GM03348 (cell line): Measurements from ENCODE around the gene GZMM.
A peak's percentile ranks its signal among the peaks of the same experiment; 100 is the strongest.

Experiments used
- DNase-seq: peaks from one replicate; pipeline ENCODE4 v3.0.0; 2012; ENCODE audit warnings: low spot score

The GZMM gene

DNA sequence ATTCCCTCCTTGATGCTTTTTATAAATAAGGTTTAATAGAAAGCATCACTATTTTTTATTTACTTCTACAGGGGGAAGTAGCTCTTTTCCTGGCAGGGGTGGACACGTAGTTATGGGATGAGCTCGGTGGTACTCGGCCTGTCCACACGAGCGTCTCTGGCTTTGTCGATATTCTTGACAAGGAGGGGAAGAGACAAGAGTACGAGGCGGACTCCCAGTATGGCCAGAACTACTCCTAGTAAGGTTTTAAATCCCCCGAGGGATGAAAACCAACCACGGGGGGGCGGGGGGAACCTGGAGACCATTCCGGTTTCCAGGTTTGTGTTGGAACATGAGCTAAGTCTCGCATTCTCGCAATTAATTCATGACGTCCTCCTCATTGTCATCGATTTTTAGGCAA lies 23.0 kb downstream of the GZMM start:
- DNase-seq, result no peak

DNA sequence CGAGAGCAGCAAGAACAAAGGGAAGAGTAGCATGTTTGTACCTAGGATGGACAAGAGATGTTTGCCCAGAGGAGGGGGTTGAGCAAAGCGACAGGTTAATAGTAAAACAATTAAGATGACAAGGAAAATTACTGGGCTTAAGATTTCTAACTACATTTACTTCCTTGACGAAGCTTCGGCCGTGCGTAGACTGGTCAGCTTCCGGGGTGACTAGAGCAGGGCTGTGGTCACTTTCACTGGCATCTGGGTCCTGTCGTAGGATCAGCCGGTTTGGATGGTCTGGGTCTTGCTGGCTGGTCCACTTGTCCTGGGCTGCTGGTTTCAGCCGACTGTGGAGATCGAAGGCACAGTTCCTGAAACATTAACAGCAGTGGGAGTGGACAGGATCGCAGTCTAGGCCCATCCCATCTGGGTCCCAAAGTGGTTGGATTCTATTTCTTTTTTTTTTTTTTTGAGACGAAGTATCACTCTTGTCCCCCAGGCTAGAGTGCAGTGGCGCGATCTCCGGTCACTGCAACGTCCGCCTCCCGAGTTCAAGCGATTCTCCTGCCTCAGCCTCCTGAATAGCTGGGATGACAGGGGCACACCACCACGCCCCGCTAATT lies 23.5 kb downstream of the GZMM start:
- no peak for DNase-seq

DNA sequence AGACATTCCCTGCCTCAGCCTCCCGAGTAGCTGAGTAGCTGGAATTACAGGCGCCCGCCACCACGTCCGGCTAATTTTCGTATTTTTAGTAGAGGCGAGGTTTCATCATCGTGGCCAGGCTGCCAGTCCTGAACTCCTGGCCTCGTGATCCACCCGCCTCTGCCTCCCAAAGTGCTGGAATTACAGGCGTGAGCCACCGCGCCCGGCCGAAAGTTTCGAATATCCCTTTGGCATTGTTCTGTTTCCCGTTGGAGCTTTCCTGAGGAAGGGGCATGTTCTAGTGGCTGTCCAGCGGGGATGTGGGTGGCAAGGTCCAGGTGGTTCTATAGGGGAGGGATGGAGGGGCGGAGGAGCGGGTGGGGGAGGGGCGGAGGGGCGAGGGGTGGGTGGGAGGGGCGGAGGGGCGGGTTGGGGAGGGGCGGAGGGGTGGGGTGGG lies 26.4 kb downstream of the GZMM start:
- DNase-seq, result no peak

DNA sequence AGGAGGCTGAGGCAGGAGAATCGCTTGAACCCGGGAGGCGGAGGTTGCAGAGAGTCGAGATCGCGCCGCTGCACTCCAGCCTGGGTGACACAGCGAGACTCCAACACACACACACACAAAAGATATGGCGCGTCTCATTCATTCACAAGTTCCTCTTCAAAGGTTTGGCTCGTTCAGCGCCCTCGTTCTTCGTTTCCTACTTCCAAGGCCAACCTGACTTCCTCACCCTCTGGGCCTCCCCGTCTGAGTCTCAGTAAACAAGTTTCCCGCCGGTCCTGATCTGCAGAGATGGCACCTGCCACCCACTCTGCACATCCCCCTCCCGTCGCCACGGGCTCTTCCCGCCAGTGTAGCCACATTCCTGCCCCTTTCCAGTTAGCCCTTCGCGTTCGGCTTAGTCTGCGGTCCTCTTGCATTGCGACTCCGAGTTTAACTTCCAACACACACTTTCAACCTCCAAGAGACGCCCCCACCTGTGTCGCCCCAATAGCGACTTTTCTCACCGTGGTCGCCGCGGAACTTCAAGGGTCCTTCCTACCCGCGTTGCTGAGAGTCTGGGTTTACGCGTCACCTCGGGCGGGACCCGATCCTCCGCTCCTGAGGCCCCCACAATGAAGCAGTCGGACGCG lies 27.2 kb downstream of the GZMM start:
- no peak for DNase-seq

DNA sequence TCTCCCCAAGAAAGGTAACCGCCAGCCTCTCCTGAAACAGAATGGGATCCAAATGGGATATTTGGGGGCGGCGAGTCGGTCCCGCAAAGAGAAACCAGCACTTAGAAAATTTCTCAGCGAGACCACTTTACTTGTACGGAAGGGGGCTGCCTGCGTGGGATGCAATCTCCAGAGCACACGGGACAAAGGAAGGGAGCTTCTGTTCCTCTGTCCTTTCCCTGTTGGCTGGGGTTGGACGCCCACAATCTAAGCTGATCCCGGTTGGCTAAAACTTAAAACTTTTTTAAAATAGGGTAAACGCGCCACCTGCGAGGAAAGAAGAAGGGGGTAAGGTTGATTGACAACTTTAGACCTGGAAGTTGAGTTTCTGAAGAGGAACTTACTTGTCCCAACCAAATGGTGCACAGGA lies 27.7 kb downstream of the GZMM start:
- peak; percentile 45 for DNase-seq

DNA sequence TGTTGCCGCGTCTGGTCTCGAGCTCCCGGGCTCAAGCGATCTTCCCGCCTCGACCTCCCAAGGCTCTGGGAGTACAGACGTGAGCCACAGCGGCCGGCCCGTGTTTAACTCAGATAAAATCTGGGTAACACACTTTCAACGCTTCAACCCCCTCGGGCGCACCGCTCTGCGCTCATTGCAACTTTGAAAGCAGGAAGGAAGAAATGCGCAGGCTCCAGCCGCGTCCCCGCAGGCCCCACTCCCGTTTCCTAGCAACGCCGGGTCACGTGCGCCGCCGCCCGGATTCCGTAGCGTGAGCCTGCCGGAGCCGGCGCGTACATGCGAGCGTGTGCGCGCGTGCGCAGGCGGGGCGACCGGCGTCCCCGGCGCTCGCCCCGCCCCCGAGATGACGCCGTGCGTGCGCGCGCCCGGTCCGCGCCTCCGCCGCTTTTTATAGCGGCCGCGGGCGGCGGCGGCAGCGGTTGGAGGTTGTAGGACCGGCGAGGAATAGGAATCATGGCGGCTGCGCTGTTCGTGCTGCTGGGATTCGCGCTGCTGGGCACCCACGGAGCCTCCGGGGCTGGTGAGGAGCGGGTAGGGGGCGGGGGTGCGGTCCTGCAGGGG lies 28.4 kb downstream of the GZMM start, which contains the start of gene BSG:
BSG (plus strand) TSS at position 457 of the 603 bp plus-strand sequence; CDS start at position 496, 39 bp downstream.
- DNase-seq, result peak; percentile 100

DNA sequence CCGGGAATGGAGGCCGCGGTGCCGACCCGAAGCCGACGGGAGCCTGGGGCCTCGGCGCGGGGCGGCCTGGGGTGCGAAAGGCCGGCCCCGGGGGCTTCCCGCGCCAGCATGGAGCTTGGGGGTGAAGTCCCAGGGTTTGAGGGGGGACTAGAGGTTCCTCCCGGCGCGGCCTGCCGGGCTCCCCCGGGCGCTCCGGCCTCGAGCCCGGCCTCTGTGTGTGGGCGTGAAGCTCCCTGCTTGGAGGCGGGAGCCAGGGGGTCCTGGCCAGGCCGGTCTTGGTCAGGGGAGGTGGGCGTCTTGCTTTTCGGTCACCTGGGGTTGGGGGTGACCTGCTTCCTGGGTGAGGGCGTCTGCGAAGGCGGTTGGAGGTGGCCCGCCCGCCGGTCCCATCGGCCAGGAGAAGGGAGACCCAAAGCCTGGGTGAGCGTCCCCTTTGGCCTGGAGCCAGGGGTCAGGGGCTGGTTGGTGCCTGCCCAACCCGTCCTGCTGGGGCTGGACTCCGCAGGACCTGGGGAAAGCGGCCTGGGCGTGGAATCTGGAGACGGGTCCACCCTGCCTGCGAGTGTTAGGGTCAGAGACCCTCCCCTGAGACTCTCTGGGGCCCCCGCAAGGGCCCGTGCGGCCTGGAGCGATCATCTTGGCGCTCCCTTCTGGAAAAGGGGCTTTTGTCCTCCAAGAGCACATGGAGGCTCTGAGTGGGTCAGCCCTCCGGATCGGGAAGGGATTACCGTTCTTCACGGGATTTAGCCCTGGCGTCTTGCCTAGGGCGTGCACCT lies 29.1 kb downstream of the GZMM start:
- DNase-seq, result peak; percentile 83

DNA sequence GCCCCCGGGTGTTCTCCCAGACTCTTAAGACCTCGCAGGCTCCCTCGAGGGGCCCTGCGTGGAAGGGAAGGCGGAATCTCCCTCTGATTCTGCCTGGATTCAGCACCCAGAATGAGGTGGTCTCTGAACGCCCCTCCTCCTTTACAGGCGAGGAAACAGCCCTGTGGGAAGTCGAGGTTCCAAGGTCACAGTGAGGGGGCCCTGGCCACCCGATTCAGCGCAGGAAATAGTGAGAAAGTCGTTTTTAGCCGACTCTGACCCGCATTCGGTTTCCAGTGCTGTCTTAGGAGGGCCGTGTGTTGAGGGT lies 29.6 kb downstream of the GZMM start:
- DNase-seq, result no peak

DNA sequence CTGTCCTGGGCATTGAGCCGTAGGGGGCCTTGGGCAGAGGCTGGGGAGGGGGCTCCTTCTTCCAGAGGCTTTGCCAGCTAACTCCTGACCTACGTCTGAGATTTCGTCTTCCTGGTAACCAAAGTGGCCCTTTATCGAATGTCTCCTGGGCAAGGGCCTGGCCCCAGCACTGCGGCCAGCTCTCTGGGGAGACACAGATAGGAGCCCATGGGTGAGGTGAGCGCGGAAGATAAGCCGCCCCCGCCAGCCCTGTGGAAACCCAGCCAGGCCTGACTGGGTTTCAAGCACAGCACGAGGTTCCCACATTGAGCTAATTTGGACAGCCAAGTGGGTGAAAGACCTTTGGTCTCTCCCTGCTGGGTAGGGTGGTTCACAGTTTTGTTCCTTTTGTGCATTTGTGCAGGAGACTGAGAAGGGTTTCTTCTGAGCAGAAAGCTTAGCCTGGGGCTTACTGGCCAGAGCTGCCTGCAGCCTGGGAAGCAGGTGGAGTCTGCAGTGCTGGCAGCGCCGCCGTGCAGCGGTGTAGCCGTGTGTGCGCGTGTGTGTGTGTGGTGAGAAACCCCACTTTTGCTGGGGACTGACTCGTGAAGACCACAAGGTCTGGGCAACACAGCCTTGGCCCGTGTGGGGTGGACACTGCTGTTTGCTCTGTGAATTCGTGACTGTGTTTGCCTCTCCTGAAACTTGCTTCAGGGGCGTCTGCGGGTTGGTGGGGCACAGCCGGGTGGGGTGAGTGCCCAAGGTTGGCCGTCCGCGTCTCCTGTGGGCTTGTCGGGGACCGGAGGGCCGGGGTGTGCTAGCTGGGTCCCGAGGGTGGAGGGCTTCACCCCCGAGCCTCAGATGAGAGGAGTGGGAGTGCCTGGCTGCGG lies 31.0 kb downstream of the GZMM start:
- DNase-seq, result peak; percentile 47

DNA sequence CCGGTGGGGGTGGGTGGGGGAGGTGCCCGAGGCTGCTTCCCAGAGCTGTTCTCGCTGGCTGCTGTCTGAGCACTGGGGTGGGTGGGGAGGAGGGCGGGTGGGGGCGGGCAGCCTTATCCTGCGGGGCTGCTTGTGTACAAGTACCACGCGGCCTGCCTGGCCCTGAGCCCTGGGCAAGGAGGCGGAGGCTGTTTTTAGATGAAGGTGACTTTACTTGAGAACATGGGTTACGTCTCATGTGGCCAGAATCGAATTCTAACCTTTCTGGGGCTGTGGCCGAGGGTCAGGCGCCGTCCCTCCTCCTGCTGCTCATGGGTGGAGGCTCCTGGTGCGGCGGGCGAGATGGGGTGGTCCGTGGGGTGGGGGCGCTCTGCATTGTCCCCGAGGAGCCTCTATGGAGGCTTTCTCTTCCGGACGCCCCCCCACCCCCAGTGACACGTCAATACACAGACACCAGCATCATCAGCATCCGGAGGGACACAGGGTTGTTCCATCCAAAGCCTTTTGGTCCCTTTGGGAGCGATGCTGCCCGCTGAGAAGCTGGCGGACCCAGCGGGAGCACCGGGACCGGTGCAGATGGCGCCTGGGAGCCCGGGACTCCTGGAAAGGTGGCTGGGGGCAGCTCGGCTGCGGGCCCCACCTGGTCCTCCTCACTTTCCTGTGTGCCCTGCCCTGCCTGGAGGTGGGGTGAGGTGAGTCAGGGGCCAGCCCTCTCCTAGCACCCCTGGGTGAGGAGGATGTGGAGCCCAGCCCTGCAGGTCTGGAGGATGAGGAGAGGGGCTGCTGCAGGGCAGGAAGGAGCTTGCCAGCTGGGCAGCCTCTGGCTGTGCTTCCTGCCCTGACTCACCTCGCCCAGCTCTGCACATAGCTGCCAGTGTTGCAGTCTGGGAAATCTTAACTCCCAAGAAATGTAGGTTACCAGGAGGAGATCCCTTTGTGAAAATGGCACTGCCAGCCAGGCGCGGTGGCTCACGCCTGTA lies 32.0 kb downstream of the GZMM start:
- DNase-seq, result peak; percentile 52

DNA sequence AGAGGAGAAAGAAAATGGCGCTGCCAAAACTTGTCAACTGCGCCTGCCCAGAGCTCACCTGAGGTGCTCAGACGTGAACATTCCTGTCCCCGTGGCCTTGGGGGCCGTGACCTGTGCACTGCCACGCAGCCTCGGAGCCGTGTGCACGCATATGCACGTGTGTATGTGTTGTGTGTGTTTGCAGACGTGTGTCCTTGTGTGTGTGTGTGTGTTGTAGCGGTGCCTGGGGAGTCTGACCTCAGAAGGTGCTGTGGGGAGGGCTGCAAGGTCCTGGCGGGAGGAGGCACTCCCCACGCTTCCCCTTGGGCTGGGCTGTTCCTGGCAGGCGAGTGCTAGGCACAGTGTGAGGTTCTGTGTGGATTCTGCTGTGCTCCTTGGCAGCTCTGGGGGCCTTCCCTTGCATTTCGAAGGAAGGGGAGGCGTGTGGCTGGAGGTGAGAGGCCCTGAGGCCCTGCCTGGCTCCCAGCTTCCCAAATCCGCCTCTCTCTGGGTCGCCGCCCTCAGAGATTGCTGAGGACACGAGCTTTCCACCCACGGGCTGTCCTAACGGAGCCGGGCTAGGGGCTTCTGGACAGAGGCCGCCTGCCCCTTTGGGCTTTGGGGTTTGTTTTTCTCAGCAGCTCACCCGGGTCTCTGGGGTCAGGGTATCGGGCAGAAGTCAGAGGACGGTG lies 33.0 kb downstream of the GZMM start:
- no peak for DNase-seq

DNA sequence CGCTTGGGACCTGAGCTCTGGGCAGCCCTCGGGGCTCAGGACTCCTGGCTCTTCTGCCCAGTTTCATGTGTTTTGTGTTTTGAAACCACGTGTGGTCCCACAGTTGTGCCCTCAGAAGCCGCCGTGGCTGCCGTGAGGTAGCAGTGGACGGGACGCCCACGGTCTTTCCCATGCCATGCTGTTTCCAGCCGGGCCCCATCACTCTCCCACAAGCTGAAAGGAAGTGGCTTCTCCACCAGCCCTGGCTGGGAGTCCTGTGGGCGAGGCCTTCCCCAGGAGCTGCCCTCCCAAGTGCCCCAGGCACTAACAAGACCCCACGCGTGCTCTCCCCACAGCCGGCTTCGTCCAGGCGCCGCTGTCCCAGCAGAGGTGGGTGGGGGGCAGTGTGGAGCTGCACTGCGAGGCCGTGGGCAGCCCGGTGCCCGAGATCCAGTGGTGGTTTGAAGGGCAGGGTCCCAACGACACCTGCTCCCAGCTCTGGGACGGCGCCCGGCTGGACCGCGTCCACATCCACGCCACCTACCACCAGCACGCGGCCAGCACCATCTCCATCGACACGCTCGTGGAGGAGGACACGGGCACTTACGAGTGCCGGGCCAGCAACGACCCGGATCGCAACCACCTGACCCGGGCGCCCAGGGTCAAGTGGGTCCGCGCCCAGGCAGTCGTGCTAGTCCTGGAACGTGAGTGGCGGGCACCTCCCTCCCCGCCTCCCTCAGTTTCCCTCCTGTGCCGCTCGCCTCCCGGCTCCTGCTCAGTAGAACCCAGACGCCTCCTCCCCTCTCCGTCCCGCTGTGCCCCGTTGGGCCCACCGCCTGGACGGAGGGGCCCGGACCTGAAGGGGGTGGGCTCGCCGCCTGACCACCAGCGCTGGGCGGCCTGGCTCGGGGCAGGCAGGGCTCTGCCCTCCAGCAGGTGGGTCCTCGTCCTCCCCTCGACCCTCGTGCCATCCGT lies 33.9 kb downstream of the GZMM start:
- no peak for DNase-seq

DNA sequence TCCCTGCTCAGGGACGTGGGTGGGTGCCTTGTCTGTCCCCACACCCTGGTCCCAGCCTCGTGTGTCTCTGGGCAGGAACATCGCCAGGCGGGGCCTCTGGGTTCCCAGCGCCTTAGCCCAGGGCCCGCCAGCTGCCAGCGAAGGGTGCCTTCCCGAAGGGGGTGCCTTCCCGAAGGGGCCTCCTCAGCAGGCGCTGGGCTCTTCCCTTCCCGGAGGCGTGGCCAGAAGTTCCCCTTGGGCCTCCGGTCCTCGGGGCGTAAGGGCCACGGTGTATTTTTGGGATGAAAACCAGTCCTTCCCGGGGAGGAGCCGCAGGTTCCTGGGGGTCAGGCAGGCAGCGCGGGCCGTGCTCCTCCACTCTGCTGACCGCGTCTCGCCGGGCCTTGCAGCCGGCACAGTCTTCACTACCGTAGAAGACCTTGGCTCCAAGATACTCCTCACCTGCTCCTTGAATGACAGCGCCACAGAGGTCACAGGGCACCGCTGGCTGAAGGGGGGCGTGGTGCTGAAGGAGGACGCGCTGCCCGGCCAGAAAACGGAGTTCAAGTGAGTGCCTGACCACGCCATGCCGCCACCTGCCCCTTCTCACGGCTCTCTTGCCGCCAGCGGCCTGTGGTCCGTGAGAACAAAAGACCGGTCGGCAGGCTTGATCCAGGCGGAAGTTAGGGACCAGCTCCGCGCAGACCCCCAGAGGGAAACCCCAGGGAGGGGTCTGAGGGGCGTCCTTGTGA lies 35.4 kb downstream of the GZMM start:
- no peak for DNase-seq

DNA sequence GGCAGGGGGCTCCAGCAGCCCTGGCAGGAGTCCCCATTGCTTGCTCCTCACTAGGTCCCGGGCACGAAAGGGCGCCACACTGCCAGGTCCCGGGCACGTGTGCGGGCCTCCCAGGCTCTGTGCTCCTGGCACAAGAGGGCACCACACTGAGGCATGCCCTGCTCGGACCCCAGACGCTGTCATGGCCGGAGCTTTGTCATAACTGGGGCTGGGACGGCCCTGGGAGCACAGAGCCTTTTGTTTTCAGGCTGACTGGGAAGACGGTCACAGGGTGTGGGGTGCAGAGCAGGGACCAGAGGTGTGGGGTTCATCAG lies 35.9 kb downstream of the GZMM start:
- no peak for DNase-seq

DNA sequence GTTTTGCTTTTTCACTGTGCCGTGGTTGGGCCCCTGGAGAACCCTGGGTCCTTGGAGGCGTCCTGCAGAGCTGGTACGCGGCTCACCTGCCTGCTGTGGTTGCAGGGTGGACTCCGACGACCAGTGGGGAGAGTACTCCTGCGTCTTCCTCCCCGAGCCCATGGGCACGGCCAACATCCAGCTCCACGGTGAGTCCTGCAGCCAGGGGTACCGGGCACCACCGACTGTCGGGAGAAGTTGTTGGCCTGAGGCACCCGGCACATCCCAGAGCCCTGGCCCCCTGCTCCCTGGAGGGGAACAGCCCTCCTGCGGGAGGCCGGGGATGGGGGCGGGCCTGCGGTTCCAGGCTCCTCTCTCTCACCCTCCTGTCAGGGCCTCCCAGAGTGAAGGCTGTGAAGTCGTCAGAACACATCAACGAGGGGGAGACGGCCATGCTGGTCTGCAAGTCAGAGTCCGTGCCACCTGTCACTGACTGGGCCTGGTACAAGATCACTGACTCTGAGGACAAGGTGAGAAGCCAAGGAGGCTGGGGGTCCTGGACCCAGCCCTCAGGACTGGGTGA lies 36.5 kb downstream of the GZMM start:
- DNase-seq, result no peak

DNA sequence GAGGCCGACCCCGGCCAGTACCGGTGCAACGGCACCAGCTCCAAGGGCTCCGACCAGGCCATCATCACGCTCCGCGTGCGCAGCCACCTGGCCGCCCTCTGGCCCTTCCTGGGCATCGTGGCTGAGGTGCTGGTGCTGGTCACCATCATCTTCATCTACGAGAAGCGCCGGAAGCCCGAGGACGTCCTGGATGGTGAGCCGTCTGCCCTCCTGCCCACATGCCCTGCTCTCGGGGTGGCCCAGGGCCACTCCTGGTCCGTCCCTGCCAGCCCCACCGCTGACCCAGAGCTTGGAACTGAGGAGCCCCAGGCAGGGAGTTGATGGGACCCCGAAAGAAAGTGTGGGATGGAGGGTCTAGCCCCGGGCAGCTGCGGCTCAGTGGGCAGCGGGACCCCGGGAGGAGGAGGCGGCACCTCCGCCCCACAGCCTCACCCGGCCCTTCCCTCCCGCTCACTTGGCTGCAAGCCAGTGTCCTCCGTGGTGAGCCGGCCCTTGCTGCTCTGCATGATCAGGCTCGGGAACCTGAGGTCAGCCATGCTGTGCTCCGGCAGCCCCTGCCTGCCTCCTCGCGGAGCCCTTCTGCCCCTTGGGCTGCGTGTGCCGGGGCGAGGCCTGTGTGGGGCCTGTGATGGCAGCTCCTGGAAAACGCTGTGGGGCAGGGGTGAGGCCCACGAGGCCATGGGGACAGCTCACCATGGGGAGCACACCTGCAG lies 37.7 kb downstream of the GZMM start:
- no peak for DNase-seq

DNA sequence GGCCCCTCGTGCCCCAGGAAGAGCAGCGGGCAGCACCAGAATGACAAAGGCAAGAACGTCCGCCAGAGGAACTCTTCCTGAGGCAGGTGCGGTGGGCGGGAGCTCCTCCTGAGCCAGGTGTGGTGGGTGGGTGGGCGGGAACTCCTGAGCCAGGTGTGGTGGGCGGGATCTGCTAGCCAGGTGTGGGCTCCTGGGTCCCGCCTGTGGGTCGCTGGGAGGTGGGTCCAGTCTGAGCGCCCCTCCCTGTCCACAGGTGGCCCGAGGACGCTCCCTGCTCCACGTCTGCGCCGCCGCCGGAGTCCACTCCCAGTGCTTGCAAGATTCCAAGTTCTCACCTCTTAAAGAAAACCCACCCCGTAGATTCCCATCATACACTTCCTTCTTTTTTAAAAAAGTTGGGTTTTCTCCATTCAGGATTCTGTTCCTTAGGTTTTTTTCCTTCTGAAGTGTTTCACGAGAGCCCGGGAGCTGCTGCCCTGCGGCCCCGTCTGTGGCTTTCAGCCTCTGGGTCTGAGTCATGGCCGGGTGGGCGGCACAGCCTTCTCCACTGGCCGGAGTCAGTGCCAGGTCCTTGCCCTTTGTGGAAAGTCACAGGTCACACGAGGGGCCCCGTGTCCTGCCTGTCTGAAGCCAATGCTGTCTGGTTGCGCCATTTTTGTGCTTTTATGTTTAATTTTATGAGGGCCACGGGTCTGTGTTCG lies 38.8 kb downstream of the GZMM start:
- DNase-seq, result no peak
